ELF-1 (cell line): ENCODE measurements around the gene PANK1.

ENCODE experiments used
- DNase-seq: peaks from one replicate; pipeline ENCODE4 v3.0.0-alpha.2; 2016; ENCODE audit warnings: low read depth, low spot score

PANK1 gene

DNA sequence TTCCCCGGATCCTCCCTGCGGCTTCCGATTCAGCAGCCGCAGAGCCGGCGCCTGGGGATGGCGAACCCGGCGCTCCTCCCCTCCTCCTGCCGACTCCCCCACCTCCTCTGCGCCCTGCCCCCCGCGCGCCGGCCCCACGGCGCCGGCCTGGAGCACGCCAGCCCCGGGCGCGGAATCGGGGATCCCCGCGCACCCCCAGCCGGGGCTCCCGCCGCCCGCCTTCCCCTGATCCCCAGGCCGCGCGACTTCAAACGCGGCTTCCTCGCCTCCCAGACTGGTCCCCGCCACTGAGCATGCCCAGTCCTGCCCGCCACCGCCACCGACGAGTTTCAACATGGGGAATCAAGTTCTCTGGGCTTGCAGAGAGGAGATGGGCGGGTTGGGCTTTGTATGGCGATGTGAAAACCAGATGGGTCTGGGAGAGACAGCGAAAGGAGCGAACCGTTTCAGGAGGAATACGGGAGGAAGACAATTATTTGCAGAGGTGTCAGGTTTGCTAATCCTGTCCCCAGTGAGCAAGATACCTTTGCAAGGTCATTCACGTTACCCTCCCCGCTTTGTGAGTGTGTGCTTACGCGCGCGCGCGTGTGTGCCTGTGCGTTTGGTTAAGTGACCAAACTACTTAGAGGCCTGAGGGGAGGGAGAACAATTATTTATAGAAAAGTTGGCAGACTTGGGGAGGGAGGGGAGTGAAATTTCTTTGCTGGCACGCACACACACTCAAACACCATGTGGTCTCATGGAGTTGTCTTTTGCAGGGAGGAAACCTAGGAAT is at the start of gene PANK1:
Gene PANK1, minus strand, starts transcription at position 276 of the 775 bp plus-strand sequence. CDS start 351 bp downstream, outside the sequence.
- DNase-seq = peak; percentile 81

DNA sequence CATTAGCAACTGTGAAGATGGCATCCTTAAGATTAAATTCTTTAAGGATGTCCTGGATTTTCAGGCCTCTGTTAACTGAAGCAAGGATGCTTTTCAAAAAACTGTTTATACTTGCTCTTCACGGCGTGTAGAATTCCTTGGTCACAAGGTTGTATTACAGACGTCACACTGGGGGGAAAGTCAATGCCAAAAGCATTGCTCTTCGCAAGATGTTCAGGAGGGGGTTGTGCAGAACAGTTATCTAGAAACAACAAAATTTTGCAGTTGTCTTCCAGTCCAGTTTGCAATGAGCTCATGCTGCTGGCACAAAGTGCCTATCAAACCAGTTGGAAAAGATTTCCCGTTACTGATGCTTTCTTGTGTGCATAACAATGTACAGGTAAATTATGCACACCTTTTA is 48.1 kb upstream of the PANK1 start:
- no peak for DNase-seq

DNA sequence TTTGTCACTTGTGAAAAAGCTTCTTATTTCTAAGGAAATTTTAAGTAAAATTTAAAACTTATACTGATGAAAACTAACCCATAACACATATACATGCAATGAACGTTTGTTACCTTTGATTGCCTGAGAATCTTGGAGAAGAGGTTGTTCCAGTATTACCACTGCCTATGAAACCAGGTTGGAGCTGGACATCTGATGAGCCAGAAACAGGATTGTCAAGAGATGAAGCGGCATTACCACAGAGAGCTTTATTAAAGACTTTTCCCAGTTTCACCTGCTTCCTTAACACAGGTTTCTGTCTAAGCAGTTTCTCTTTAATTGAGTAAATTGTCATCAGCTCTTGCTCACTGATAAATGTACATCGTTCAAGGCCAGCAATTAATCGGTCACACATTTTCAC is 47.4 kb upstream of the PANK1 start:
- DNase-seq = no peak

DNA sequence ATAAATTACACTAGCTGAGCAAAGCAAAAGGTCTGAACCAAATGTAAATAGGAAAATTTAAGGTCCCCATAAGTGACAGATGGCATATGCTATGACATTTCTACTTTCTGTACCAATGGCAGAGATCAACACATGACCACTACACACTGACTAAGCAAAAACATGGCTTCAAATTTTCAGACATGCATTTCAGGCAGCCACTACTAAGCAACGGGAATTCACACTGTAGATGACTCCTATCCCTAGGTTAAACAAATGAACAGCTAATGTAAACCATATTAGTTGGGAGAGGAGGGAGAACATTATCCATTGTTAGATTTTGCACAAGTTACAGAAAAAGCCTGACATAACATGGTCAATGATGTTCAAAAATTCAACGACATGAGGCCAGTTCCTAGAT is 45.0 kb upstream of the PANK1 start:
- DNase-seq = no peak

DNA sequence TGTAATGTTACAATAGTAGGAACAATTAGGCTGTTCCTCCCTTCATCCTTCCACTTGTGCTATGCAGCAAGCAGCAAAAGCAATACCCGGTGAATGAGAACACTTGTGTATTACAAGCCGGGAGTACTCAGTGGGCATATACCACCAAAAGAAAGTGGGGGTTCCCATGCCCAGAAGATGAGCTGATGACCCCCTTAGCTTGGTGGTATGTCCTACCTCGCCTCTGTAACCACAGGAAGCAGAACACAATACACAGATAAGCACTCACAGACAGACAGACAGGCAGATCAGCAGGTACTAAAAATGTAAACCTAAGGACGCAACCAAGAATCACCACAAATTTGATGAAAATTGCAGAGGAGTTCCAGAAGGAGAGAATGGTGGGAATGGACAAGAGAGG is 40.9 kb upstream of the PANK1 start:
- no peak for DNase-seq

DNA sequence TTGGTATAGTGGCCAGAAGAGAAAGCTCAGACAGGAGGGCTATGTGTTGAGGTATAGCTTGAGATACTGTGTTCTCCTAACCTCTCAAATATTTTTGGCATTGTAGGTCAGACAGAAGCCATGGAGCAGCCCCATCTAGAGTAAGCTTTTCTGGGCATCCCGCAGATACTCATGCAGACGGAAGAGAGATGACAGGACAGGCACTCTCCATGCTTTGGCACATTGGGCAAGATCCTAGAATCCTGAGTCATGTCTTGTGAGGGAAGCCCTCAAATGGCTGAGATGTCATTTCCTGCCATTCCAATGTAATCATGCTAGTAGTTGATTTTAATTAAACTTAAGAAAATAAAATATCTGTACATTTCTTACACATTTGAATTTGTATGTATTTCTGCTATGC is 39.6 kb upstream of the PANK1 start:
- no peak for DNase-seq

DNA sequence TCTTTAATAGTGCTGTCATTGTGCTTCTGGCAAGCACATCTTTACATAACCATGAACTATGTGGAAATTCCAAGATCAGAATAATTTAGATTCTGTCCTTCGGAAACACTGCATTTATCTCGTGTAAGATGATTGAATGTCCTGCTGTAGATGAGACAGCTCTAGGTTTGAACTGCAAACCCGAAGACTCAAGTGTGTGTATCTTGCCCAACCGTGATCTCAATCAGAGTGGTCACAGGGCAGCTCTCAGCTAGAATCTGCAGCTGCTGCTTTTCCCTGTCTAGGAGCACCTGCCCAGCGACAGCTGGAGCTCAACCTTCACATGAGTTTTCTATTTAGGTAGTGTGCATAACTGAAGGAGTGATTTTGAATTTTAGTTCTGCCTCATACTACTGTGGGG is 38.8 kb upstream of the PANK1 start:
- no peak for DNase-seq

DNA sequence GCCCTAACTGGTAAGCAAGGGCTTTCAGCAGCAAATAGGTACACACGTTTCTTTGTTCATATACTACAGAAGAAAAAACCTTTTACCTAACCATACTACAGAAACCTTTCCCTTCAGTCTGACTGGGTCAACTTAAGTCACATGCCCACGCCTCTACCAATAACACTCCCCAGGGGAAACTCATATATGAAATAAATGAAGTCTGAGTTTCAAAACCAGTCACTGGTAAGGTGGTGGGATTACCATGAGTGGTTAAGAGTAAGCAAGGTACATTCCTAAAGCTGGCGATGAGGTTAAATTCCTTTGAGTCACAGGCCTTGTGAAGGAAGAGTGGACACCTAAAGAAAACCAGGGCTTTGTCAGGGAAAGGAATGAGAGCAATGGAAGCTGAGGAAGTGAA is 34.9 kb upstream of the PANK1 start:
- no peak for DNase-seq

DNA sequence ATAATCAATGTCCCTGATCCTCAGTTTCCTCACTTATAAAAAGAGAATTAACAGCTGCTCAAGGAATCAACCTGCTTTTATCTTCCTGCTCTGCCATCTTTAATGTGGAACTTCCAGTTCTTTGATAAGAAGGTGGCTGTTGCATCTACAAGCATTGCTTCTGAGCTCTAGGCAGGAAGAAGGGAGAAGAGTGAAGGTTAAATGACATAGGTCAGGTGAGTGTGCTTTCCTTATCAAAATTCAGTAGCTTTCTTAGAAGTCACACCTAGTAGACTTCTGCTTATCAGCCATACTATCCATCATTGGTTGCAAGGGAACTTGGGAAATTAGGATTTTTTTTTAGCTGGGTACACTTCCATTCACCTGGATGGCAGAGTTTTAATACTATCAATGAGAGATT is 32.3 kb upstream of the PANK1 start:
- no peak for DNase-seq

DNA sequence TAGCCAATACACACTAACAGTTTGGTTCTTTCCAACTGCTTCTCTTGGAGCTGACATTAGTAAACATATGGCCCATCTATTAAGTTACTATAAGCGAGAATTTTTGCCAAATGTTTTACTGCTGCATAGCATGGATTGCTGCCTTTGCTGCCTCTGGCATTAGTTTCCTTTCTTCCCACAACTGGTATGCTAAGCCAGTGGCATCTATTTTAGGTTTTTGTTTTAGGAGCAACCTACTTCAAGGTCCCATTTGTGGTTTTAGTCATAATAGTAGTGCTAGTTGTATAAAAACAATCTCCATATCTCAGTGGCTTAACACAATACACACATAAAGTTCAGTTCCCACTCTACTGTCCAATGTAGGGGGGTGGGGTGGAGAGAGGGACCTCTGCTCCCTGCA is 25.9 kb upstream of the PANK1 start:
- no peak for DNase-seq

DNA sequence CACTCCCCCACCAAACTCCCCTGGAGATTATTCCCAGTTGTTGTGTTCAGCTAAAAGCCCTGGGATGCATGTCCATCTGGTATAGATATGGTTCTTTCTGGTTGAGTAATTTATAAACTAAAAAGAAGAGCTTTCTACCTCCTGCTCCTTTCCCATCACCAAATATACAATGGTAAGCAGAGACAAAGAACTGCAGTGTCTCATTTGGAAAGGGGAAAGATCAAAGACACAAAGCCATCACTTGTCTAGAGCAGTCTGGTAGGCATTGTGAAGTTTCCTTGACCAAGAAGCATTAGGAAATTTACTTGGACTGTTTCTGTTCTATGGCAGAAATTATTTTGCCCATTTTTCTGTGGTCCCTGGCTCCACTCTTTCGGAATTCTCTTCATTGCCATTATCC is 24.9 kb upstream of the PANK1 start:
- no peak for DNase-seq

DNA sequence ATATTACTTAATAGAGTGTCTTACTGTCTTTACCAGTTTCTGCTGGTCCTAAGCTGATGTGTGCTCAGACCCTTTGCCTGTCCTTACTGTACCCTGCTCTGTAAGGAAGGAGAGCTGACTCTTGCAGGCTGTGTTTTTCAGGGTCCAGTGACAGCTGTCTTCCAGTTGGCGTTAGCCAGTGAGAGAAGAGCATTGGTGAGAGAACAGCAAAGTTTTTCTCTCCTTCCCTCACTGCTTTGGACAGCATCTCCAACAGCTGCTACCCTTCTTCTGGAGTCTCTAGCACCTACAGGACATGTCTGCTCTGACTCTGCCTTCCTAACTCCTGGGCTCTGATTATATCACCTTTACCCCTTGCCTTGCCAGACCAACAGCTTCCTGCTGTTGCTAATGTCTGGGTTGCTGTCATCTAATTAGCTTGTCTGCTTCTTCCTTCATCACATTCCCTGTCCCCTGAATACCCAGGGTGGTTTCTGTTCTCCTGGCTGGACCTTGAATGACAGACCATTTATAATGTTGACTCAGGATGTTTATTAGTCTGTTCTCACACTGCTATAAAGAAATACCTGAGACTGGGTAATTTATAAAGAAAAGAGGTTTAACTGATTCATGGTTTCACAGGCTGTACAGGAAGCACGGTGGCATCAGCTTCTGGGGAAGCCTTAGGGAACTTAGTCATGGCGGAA is 23.5 kb upstream of the PANK1 start:
- DNase-seq = no peak

DNA sequence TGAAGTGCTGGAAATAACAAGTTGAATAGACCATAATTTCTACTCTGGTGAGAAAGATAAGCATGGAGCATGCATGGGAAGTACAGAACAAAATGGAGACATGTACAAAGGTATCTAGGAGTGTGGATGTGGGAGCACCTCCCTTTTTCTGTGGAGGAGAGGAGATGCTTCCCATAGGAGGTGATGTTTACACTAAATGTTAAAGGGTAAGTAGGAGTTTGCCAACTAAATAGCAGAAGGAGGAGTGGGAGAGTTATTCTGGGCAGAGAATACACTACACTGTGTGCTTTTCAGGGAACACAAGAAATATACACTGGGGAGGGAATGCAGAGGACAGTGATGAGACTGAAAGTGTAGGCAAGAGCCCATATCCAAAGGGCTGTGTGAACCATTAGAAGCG is 21.1 kb upstream of the PANK1 start:
- no peak for DNase-seq

DNA sequence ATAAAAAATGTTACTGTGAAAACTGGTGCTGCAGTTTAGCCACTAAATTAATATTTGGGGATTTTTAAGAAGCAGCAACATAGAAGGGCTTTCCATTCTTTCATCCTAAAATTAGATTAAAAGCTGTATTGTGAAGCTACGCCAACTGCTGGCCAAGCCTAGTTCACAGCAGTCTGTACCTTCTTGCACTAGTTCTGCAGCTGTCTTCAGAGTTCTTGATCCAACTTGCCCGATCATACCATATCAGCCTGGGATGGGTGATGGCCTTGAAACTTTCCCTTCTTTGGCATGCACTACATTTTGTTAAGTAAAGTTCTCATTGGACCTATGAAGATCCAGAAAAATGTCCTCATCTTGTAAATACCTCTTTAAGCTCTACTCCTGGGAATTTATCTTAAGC is 20.3 kb upstream of the PANK1 start:
- no peak for DNase-seq

DNA sequence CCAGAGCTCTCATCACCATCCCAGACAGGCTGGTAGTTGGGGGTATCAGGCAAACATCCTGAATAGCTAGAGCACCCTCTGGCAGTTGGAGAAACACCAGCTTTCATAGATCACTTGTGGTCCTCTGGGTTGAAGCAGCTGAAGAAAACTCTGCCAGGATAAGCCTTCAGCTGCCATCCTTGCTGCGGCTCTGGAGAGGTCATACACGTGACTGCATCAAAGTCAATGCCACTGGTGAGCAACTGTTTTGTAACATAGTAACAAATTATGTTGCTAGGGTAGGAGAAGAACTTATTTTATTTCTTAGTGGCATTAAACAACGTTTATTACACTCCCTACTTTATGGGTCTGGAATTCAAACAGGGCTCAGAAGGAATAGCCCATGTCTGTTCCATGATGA is 19.2 kb upstream of the PANK1 start:
- DNase-seq = no peak

DNA sequence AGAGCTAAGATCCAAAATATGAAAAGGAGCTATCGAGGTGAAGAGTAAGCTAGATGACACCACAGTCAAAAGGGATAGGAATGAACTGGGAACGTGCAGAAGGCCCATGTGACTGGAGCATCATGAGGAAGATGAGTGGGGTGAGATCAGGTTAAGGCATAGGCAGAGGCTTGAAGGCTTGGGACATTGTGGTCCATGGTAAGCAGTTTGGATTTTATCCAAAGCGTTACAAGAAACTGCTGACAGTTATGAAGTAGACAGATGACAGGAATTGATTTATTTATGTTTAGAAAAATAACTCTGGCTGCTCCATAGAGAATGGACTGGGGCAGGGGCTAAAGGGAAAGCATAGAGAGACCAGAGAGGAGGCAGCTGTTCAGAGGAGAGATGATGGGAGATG is 18.1 kb upstream of the PANK1 start:
- DNase-seq = no peak

DNA sequence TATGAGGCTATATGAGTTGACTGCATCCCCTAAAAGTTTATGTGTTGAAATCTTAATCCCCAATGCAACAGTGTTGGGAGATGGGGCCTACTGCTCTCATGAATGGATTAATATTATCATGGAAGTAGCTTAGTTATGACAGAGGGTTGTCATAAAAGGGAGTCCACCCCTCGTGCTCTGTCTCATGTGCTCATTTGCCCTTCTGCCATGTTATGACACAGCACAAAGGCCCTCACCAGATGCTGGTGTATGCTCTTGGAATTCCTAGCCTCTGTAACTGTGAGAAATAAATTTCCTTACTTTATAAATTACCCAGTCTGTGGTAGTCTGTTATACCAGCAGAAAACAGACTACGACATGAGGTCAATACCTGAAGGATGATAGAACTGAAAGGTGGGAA is 17.6 kb upstream of the PANK1 start:
- DNase-seq = no peak

DNA sequence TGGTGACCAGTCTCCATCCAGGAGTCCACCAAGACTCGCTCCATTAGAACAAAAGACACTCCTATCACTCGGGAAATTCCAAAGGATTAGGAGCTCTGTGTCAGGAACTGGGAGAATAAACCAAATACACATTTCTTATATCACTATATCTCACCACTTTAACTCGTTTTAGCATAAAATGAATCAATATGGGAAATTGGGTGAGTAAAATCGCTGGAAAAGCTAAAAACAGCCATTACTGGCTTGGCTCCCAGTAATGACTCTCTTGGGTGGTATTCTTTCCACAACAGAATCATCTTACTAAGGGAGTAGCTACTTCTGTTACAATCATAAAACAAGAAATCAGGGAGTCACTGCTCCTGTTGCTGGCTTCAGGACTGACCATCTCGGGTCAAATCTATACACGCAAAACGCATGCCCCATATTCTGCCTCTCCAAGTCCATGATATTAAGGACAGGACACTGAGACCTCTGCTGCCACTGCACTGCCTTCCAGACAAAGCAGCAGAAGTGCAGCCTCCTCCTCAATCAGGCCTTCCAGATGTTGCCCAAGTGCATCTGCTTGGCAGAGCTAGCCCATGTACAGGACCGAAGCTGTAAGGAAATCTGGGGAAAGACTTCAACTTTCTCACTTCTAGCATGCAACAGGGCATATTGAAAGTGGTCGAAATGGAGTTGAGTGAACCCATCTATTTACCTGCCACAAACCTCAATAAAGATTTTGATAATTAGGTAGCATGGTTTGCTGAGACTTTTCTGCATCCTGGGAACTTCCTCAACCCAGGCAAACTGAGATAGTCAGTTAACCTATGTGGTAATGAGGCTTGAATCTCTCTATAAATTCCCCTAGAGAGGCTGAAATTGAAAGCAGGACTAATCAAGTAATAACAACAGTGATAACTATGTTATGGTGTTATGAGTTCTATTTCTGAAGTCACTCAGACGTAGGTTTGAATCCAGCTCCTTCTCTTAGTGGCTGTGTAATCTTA is 14.4 kb upstream of the PANK1 start:
- DNase-seq = no peak

DNA sequence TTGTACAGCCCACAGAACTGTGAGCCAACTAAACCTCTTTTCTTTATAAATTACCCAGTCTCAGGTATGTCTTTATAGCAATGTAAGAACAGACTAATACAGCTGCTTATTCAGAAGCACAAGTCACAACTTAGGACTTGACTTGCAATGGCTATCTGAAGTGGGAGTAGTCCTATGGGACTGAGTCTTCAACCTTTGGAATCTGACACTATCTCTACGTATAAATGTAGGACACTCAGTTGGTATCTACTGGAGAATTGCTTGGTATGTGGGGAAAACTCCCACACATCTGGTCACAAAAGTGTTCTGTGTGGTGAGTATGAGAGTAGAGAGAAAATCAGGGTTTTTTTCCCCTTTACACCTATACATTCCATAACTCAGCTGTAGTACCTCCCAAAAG is 12.3 kb upstream of the PANK1 start:
- DNase-seq = no peak

DNA sequence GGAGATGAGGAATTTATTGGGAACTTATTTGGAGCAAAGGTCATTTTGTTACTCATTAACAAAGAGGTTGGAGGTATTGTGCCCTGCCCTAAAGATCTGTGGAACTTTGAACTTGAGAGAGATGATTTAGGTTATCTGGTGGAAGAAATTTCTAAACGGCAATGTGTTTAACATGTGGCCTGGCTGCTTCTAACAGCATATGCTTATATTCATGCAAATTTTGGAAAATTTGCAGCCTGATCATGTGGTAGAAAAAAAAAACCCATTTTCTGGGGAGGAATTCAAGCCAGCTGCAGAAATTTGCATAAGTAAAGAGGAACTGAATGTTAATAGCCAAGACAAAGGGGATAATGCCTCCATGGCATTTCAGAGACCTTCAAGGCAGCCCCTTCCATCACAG is 10.7 kb upstream of the PANK1 start:
- DNase-seq = no peak

DNA sequence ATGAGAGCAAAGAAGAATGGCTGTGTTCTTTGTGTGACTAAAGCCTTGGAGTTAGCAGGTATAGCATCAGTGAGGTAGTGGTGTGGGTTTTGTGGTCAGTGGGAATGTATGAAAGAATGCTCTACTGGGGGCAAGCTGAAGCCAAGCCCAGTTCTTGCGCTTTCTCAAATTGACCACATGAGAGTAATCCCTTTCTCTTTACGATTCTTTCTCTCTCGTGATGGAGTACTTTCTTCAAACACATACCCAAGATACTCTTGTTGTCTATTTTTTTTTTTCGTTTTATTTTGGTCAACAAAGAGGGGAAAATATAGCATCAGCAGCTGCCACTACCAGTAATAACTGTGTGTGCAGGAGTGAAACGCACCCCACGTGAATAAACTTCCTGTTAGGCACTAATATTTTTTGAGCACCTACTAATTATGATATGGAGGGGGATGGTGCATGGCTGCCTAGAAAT is 8.4 kb upstream of the PANK1 start:
- DNase-seq = no peak

DNA sequence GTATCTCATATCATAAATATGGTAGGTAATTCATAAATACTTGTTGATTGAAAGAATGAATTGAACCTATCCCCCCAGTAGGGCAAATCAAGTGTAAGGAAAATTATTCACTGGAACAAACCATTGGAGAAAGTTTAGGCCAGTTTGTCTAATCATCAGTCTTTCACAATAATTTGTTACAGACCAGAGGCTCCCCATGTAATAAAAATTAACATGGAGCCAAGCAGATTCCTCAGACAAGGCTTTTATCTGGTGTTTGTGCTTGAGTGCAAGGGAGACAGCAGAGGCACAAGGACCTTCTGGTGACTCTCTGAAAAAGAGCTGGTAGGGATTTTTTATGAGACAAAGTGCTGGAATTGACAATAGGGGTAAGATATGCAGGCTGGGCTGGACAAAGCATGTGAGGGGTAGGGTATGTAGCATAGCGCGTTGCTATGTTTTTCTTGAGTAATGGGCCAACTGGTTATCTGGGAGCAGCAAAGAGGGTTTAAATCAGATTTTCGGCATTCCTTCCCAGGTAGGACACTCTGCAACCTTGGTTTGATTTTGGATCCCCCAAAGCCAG is 7.8 kb upstream of the PANK1 start:
- no peak for DNase-seq
